ENCODE measurements around the gene NARS2. TPM values are rescaled to one million over a fixed set of nuclear protein-coding genes. Genes with fewer than 3 reads are reported as not detected.
"Not testable (repeated sequence)": the region's sequence is repeated elsewhere in the genome, so short reads cannot be mapped to it uniquely, and the experiment has no call there.

NARS2 gene
- total and polyA plus RNA-seq, 9 donors: 13.2 to 24.5 (median 17.1) TPM

- Histone ChIP-seq H3K4me1 (ENCODE audit: insufficient read depth) (no peaks in the 10 kb centered on the region), H3K27ac (no peak overlapping the region), H3K9me3 (no peaks in the 10 kb centered on the region), H3K27me3 (no peaks in the 10 kb centered on the region), H3K36me3 (no peaks in the 10 kb centered on the region), H3K4me3 (no peak overlapping the region)
- TF ChIP-seq CTCF (IDR thresholded peaks at IDR 0.05) (no peak), EP300 (IDR thresholded peaks at IDR 0.05) (no peak), POLR2A (IDR thresholded peaks at IDR 0.05) (no peak)
- 77 to 81% (median 80%) methylated on average over 3 of the region's 3 CpGs for WGBS, 3 donors
- DNase-seq: no peak
- intact Hi-C loops (cut with DNase I): no loop called here
These were observed 32.0 kb upstream of the NARS2 start for GRCh38 chr11:78606667-78607066.

DNA sequence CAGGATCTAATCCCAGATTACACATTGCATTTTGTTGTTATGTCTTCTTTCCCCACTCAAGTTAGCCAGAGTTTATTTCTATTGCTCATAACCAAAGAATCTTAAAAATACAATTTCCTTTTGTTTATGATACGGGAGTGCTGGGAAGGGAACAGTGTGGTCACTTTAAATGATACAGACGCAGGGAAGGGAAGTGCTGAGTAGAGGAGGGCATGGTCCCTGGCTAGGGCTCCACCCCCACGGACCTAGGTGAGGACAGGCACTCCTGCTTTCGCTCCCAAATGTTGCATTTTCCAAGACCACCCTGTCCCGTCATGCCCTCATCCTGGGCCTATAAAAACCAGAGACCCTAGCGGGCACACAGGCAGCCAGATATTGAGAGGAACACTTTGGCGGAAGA, 30.6 kb upstream of the NARS2 start:
- Histone ChIP-seq H3K27ac (no peak overlapping the region), H3K27me3 (no peaks in the 10 kb centered on the region), H3K4me1 (ENCODE audit: insufficient read depth) (no peaks in the 10 kb centered on the region), H3K36me3 (no peaks in the 10 kb centered on the region), H3K9me3 (no peaks in the 10 kb centered on the region), H3K4me3 (no peak overlapping the region)
- intact Hi-C loops (cut with DNase I): no loop called here
- WGBS, 3 donors: 61 to 66% (median 63%) methylated on average over 7 of the region's 7 CpGs
- DNase-seq: no peak
- no peak for TF ChIP-seq EP300 (IDR thresholded peaks at IDR 0.05)
- no peak for TF ChIP-seq CTCF (IDR thresholded peaks at IDR 0.05)
- no peak for TF ChIP-seq POLR2A (IDR thresholded peaks at IDR 0.05)

DNA sequence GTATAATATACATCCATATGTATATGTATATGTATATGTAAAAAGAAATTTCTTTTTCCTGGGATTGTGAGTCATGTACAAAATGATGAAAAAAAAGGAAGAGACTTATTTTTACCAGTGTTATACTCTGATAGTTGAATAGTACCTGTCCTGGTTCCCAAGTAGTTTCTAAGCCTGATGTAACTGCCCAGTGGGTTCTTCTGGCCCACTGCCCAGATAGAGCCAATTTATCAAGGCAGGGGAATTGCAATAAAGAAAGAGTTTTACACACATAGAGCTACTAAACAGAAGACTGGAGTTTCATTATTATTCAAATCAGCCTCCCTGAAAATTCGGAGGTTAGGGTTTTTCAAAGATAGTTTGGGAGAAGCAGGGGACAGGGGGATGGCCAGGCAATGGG, 29.1 kb upstream of the NARS2 start:
- DNase-seq: no peak
- intact Hi-C loops (cut with DNase I): no loop called here
- no peaks in the 10 kb centered on the region for H3K27me3 ChIP-seq
- no peaks in the 10 kb centered on the region for H3K4me1 ChIP-seq (ENCODE audit: insufficient read depth)
- no peaks in the 10 kb centered on the region for H3K36me3 ChIP-seq
- TF ChIP-seq CTCF (IDR thresholded peaks at IDR 0.05) (no peak), EP300 (IDR thresholded peaks at IDR 0.05) (no peak), POLR2A (IDR thresholded peaks at IDR 0.05) (no peak)
- no peak overlapping the region for H3K4me3 ChIP-seq
- WGBS, 3 donors: 79 to 86% (median 85%) methylated on average over 1 of the region's 1 CpG
- no peak overlapping the region for H3K27ac ChIP-seq
- no peaks in the 10 kb centered on the region for H3K9me3 ChIP-seq

DNA sequence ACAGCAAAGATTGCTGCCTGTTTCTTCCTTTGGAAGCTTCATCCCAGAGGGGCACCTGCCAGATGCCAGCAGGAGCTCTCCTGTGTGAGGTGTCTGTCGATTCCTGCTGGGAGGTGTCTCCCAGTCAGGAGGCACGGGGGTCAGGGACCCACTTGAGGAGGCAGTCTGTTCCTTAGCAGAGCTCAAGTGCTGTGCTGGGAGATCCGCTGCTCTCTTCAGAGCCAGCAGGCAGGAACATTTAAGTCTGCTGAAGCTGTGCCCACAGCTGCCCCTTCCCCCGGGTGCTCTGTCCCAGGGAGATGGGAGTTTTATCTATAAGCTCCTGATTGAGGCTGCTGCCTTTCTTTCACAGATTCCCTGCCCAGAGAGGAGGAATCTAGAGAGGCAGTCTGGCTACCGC, 28.1 kb upstream of the NARS2 start:
- H3K27ac ChIP-seq; DNase-seq; H3K9me3 ChIP-seq; H3K36me3 ChIP-seq; H3K27me3 ChIP-seq; intact Hi-C loops (cut with DNase I); H3K4me3 ChIP-seq; H3K4me1 ChIP-seq (ENCODE audit: insufficient read depth): not testable (repeated sequence)
- 90 to 99% (median 92%) methylated on average over 5 of the region's 5 CpGs for WGBS, 3 donors

DNA sequence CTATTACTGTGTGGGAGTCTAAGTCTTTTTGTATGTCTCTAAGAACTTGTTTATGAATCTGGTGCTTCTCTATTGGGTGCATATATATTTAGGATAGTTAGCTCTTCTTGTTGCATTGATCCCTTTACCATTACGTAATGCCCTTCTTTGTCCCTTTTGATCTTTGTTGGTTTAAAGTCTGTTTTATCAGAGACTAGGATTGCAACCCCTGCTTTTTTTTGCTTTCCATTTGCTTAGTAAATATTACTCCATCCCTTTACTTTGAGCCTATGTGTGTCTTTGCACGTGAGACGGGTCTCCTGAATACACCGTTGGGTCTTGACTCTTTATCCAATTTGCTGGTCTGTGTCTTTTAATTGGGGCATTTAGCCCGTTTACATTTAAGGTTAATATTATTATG, 26.4 kb upstream of the NARS2 start:
- H3K4me3 ChIP-seq; H3K27me3 ChIP-seq; H3K4me1 ChIP-seq (ENCODE audit: insufficient read depth); H3K36me3 ChIP-seq; H3K27ac ChIP-seq; intact Hi-C loops (cut with DNase I); H3K9me3 ChIP-seq; DNase-seq: not testable (repeated sequence)
- WGBS, 3 donors: 90 to 94% (median 90%) methylated on average over 5 of the region's 5 CpGs

GRCh38 chr11:78597579-78597978, 22.9 kb upstream of the NARS2 start:
- intact Hi-C loops (cut with DNase I); H3K27ac ChIP-seq; H3K27me3 ChIP-seq; H3K4me3 ChIP-seq; H3K9me3 ChIP-seq; H3K4me1 ChIP-seq (ENCODE audit: insufficient read depth); DNase-seq; H3K36me3 ChIP-seq: not testable (repeated sequence)
- WGBS, 3 donors: 90 to 96% (median 96%) methylated on average over 2 of the region's 2 CpGs

All from ovary (tissue), 9 donors.